ENCODE results near the gene GCAT. TPM values are rescaled to one million over a fixed set of nuclear protein-coding genes. Genes with fewer than 3 reads are reported as not detected.

The GCAT gene
- total and polyA plus RNA-seq, 2 of the 4 experiments (the other 2 are of a cell fraction): 20.6 to 32.3 TPM

- H4K91ac ChIP-seq (ENCODE audit: insufficient read depth, low read depth, low read length): peak overlapping the region; percentile 23
- no peak for DNase-seq
- intact Hi-C loops (cut with micrococcal nuclease) (no loop called here), dilution Hi-C loops (cut with HindIII; ENCODE audit: low sequenced_read_pairs, unreplicated experiment) (no loop called here), in situ Hi-C loops (cut with MboI; ENCODE audit: low sequenced_read_pairs) (no loop called here)
- H3K9ac ChIP-seq (ENCODE audit: low read depth, low read length): peak overlapping the region; percentile 37; the same call in 1 of the 2 replicates
- H2BK5ac ChIP-seq (ENCODE audit: low read depth, low read length, poor library complexity, severe bottlenecking): peak overlapping the region; percentile 66
- POLR2A ChIA-PET (ENCODE audit: unreplicated experiment): interaction anchor here (1.1 kb wide), 1 partner anchor 123 kb away, joined by 4 read pairs; no protein-coding TSS in a partner anchor
- peak overlapping the region; percentile 37 for H3K4me2 ChIP-seq (ENCODE audit: low read depth, low read length)
- H3K4me3 ChIP-seq (ENCODE audit: insufficient read depth, low read depth, low read length): peak overlapping the region; percentile 52
- H3K36me3 ChIP-seq (ENCODE audit: control insufficient read depth, insufficient read depth, low read length): no peaks in the 10 kb centered on the region
- TF ChIP-seq MAFK (IDR thresholded peaks at IDR 0.05; ENCODE audit: low read depth, low read length) (no peak), RAD21 (IDR thresholded peaks at IDR 0.05; ENCODE audit: low read length) (no peak), FOS (IDR thresholded peaks at IDR 0.05; ENCODE audit: low read depth, low read length) (no peak), RFX5 (IDR thresholded peaks at IDR 0.05; ENCODE audit: low read depth, low read length) (no peak), BHLHE40 (IDR thresholded peaks at IDR 0.05; ENCODE audit: low read depth, low read length) (no peak), ELK1 (IDR thresholded peaks at IDR 0.05; ENCODE audit: borderline replicate concordance, low read depth, low read length) (no peak)
- peaks cover 11 to 37% of the 10 kb centered on the region in 2 experiments; a peak in 3 of 4 replicates for H3K79me1 ChIP-seq (ENCODE audit: low read depth in 1 of 2, low read length in 2 of 2)
- H3K23ac ChIP-seq (ENCODE audit: low read depth, low read length): 0 out of 2 replicates have a peak overlapping the region, but pooled peaks have one; percentile 39
- no peak overlapping the region for H3K56ac ChIP-seq (ENCODE audit: extremely low read depth, insufficient read depth, low read length)
- WGBS, 2 experiments (ENCODE audit: extremely low coverage in 2 of 2, insufficient read length in 1 of 2): 3% methylated on average over 6 of the region's 29 CpGs; no CpG with 5 or more reads in 1 of the 2 experiments
- CTCF ChIA-PET: no interaction called here
- no peaks in the 10 kb centered on the region for H3K27me3 ChIP-seq (ENCODE audit: control insufficient read depth, insufficient read depth, low read length)
- H2AK5ac ChIP-seq (ENCODE audit: low read depth, low read length): peak overlapping the region; percentile 18; the same call in 1 of the 2 replicates
- peak overlapping the region; percentile 88 for H2AFZ ChIP-seq (replicated peaks; ENCODE audit: low read length, poor library complexity)
- peak overlapping the region; percentile 52 for H2BK120ac ChIP-seq (ENCODE audit: low read depth, low read length)
- H4K8ac ChIP-seq (ENCODE audit: low read depth in 2 of 2, low read length in 2 of 2): peak overlapping the region; percentile 69 to 94
- 0 out of 2 replicates have a peak, but pooled peaks cover 8% of the 10 kb centered on the region for H4K20me1 ChIP-seq (ENCODE audit: insufficient read depth, low read length)
- no TSS peak for BruUV-seq (replicated peaks)
- ATAC-seq (ENCODE audit: low read depth): no peak
- H2AK9ac ChIP-seq (replicated peaks; ENCODE audit: low read depth, low read length, poor library complexity): peak overlapping the region; percentile 96
- H3K14ac ChIP-seq (replicated peaks; ENCODE audit: low read depth, low read length): 0 out of 2 replicates have a peak overlapping the region, but pooled peaks have one; percentile 55
- H3K9me3 ChIP-seq (ENCODE audit: control insufficient read depth, insufficient read depth, low read length): no peaks in the 10 kb centered on the region
- H3K4ac ChIP-seq (ENCODE audit: low read depth, low read length): peak overlapping the region; percentile 63
- peaks cover 12% of the 10 kb centered on the region for H3K4me1 ChIP-seq (ENCODE audit: control insufficient read depth, insufficient read depth, low read length)
- H3K18ac ChIP-seq (ENCODE audit: low read depth, low read length): no peak overlapping the region
- H2BK15ac ChIP-seq (ENCODE audit: low read depth, low read length): no peak overlapping the region
- H2BK20ac ChIP-seq (ENCODE audit: low read depth, low read length): no peak overlapping the region
- H3K27ac ChIP-seq (ENCODE audit: insufficient read depth, low read length): peak overlapping the region; percentile 57
- H3K9me1 ChIP-seq (ENCODE audit: insufficient read depth, low read length): peaks cover 5% of the 10 kb centered on the region; the same call in 1 of the 2 replicates
- peak overlapping the region; percentile 75; the same call in 1 of the 2 replicates for H4K5ac ChIP-seq (ENCODE audit: low read depth, low read length)
Observed at GRCh38 chr22:37804352-37804880, 3.3 kb upstream of the GCAT start.

Measured in IMR-90 (cell line).